GM12878 (cell line): Measurements from ENCODE around the gene MTFP1. TPM values are rescaled to one million over a fixed set of nuclear protein-coding genes. Genes with fewer than 3 reads are reported as not detected.

ENCODE experiments used
- ASH2L ChIP-seq: fragments of 300-600, 200-600 bp; sonication (generic); IDR thresholded peaks from 2 replicates; pipeline ENCODE4 v1.6.1; 2017; ENCODE audit warnings: low read depth, mild to moderate bottlenecking, borderline replicate concordance
- HDAC2 ChIP-seq: fragments of 200-600 bp; sonication (generic); IDR thresholded peaks from 2 replicates; pipeline ENCODE4 v1.6.1; 2017
- HDGF ChIP-seq: fragments of 450-650 bp; IDR thresholded peaks from 2 replicates; pipeline ENCODE4 v1.6.1; 2016; ENCODE audit warnings: antibody characterized with exemption
- IKZF2 ChIP-seq, 2 experiments: fragments of 450-650 bp; IDR thresholded peaks; 2 replicates each; pipeline ENCODE4 v1.6.1; 2017; ENCODE audit warnings: mild to moderate bottlenecking in 2 of 2, moderate library complexity in 2 of 2
- JUND ChIP-seq: IDR thresholded peaks from 2 replicates; pipeline ENCODE4 v1.6.1; 2012; ENCODE audit warnings: low read depth, mild to moderate bottlenecking, low read length, improper control_type of control experiment, moderate library complexity
- MAX ChIP-seq: IDR thresholded peaks from 2 replicates; pipeline ENCODE4 v1.6.1; 2012; ENCODE audit warnings: low read depth, low read length, improper control_type of control experiment
- MTA3 ChIP-seq: IDR thresholded peaks from 2 replicates; pipeline ENCODE4 v1.6.1; 2012; ENCODE audit warnings: low read length, inconsistent platforms, borderline replicate concordance
- MYB ChIP-seq: fragments of 150-350 bp; IDR thresholded peaks from 2 replicates; pipeline ENCODE4 v1.6.1; 2014; ENCODE audit warnings: mild to moderate bottlenecking, low read depth, low read length, borderline replicate concordance
- POLR2A ChIP-seq: IDR thresholded peaks from 2 replicates; pipeline ENCODE4 v1.6.1; 2011; ENCODE audit warnings: low read depth, mild to moderate bottlenecking, low read length
- SRF ChIP-seq, 2 experiments: IDR thresholded peaks; 2 replicates each; pipeline ENCODE4 v1.6.1; 2011; ENCODE audit warnings: low read depth in 2 of 2, low read length in 2 of 2, mild to moderate bottlenecking in 1 of 2, moderate library complexity in 1 of 2
- TCF3 ChIP-seq: IDR thresholded peaks from 2 replicates; pipeline ENCODE4 v1.6.1; 2012; ENCODE audit warnings: low read depth, mild to moderate bottlenecking, low read length, borderline replicate concordance; ENCODE audit not compliant: insufficient read depth
- WRNIP1 ChIP-seq: IDR thresholded peaks from 2 replicates; pipeline ENCODE4 v1.6.1; 2011; ENCODE audit warnings: low read depth, low read length, improper control_type of control experiment, borderline replicate concordance
- ZNF687 ChIP-seq: fragments of 450-650 bp; IDR thresholded peaks from 2 replicates; pipeline ENCODE4 v1.6.1; 2017; ENCODE audit warnings: mild to moderate bottlenecking, moderate library complexity
- ZZZ3 ChIP-seq: IDR thresholded peaks from 2 replicates; pipeline ENCODE4 v1.6.1; 2011; ENCODE audit warnings: low read depth; ENCODE audit not compliant: control insufficient read depth, insufficient read length
- polyA plus RNA-seq, 11 experiments: library from polyadenylated mRNA; depleted of rRNA in 4 of 11; unstranded in 6 of 11; stranded (reverse) in 5 of 11; fragments of >200 nt; fragmentation: Nextera tagmentation in 4 of 11; fragmentation: Illumina TruSeq in 1 of 11; extraction: Ambion mirVana in 4 of 11; extraction: Trizol in 1 of 11; gene quantifications; 1 replicate in 1 of 11; 2 replicates in 10 of 11; pipeline versions ENCODE4 v1.2.1 to v1.2.3, GENCODE V29; 2011 to 2016; ENCODE audit warnings: inconsistent platforms in 2 of 11, missing spikeins in 2 of 11, low read depth in 1 of 11
- total RNA-seq, 4 experiments: library from RNA; depleted of rRNA in 3 of 4; stranded (reverse); fragments of >200 nt in 3 of 4; fragmentation: Illumina TruSeq in 1 of 4; extraction: Trizol in 1 of 4; gene quantifications; 2 replicates each; pipeline versions ENCODE4 v1.2.1 to v1.2.3, GENCODE V29; 2013 to 2021
- TF ChIP-seq, protein P1 (sequence below): IDR thresholded peaks from 2 replicates; pipeline ENCODE4 v1.6.1; 2012; ENCODE audit warnings: low read length, inconsistent platforms
- TF ChIP-seq, protein P2 (sequence below): IDR thresholded peaks from 2 replicates; pipeline ENCODE4 v1.6.1; 2012; ENCODE audit warnings: low read depth, low read length, improper control_type of control experiment
- TF ChIP-seq, protein P3 (sequence below), 3 experiments: IDR thresholded peaks in 2 of 3; conservative IDR thresholded peaks in 1 of 3; 2 replicates each; pipeline ENCODE4 v1.5.1; 2011; ENCODE audit warnings: low read depth in 3 of 3, low read length in 3 of 3, mild to moderate bottlenecking in 3 of 3, control low read depth in 2 of 3, moderate library complexity in 2 of 3, inconsistent platforms in 1 of 3, mixed read lengths in 1 of 3; ENCODE audit not compliant: control insufficient read depth in 2 of 3, insufficient read depth in 1 of 3; ENCODE audit errors: extremely low read depth in 1 of 3
- TF ChIP-seq, protein P4 (sequence below): fragments of 450-650 bp; IDR thresholded peaks from 2 replicates; pipeline ENCODE4 v1.6.1; 2018; ENCODE audit warnings: borderline replicate concordance, mild to moderate bottlenecking; ENCODE audit not compliant: partially characterized antibody

The MTFP1 gene
- total and polyA plus RNA-seq, 10 of the 15 experiments (the other 5 are each of a cell fraction or from before 2014, with no cell fraction given) = 20.5 to 133 (median 59.8) TPM

DNA sequence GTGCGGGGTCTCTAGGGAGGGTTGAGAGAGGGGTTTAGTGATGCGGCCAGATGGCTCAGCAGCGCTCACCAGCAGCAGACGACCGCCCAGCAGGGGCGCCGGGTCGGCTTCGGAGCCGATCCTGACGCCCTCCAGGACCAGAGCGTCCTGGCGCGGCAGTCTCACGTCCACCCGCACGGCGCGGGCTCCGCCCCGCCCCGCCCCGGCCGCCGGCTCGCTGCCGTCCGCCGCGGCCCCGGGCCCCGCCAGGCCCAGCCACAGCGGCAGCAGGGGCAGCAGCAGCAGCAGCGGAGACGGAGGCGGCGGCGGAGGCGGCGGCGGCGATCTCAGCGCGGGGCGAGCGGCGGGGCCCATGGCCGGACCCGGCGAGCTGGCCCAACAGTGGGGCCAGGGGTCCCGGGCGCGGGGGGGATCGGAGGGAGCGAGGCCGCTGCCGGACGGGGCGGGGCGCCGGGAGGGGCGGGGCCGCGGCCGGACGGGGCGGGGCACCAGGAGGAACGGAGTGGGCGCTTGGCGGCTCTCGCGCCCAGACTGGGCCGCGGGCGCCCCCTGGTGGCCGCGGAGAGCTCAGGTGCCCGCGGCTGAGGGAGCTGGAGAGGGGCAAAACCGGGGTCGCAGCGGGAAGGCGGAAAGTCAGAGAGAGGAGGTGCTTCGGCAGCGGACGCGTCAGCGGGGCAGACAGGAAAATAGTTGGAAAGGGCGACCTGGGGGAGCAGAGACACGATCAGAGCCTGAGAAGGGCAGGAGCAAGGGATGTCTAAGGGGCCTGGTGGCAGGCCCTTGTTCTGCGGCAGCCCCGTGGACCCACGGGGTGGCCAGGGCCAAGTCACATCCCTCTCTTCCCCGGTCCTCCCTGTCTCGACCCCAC, 38.4 kb upstream of the MTFP1 start, which contains the start of gene RNF215 (continued):
- TF ChIP-seq ASH2L = no peak
- TF ChIP-seq JUND = 0 out of 2 replicates have a peak, but pooled peaks have one; percentile 7
- no peak for TF ChIP-seq MAX
- no peak for TF ChIP-seq HDAC2
- TF ChIP-seq MYB = no peak
- no peak for TF ChIP-seq TCF3
- TF ChIP-seq WRNIP1 = no peak
- TF ChIP-seq, protein P1, sequence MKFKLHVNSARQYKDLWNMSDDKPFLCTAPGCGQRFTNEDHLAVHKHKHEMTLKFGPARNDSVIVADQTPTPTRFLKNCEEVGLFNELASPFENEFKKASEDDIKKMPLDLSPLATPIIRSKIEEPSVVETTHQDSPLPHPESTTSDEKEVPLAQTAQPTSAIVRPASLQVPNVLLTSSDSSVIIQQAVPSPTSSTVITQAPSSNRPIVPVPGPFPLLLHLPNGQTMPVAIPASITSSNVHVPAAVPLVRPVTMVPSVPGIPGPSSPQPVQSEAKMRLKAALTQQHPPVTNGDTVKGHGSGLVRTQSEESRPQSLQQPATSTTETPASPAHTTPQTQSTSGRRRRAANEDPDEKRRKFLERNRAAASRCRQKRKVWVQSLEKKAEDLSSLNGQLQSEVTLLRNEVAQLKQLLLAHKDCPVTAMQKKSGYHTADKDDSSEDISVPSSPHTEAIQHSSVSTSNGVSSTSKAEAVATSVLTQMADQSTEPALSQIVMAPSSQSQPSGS = no peak
- TF ChIP-seq HDGF = no peak
- TF ChIP-seq, protein P2, sequence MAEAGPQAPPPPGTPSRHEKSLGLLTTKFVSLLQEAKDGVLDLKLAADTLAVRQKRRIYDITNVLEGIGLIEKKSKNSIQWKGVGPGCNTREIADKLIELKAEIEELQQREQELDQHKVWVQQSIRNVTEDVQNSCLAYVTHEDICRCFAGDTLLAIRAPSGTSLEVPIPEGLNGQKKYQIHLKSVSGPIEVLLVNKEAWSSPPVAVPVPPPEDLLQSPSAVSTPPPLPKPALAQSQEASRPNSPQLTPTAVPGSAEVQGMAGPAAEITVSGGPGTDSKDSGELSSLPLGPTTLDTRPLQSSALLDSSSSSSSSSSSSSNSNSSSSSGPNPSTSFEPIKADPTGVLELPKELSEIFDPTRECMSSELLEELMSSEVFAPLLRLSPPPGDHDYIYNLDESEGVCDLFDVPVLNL = no peak
- no peak for TF ChIP-seq ZNF687
- no peak; the same call in 1 of the 2 replicates for TF ChIP-seq POLR2A
- TF ChIP-seq, protein P3, sequence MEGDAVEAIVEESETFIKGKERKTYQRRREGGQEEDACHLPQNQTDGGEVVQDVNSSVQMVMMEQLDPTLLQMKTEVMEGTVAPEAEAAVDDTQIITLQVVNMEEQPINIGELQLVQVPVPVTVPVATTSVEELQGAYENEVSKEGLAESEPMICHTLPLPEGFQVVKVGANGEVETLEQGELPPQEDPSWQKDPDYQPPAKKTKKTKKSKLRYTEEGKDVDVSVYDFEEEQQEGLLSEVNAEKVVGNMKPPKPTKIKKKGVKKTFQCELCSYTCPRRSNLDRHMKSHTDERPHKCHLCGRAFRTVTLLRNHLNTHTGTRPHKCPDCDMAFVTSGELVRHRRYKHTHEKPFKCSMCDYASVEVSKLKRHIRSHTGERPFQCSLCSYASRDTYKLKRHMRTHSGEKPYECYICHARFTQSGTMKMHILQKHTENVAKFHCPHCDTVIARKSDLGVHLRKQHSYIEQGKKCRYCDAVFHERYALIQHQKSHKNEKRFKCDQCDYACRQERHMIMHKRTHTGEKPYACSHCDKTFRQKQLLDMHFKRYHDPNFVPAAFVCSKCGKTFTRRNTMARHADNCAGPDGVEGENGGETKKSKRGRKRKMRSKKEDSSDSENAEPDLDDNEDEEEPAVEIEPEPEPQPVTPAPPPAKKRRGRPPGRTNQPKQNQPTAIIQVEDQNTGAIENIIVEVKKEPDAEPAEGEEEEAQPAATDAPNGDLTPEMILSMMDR (IDR thresholded peaks at IDR 0.05 in 2 of 3, conservative IDR thresholded peaks at IDR 0.05 in 1 of 3; ENCODE audit: control insufficient read depth in 2 of 3, extremely low read depth in 1 of 3, insufficient read depth in 1 of 3, low read depth in 3 of 3, low read length in 3 of 3) = peak; percentile 76 to 86 (median 83)
- no peak for TF ChIP-seq IKZF2 (IDR thresholded peaks at IDR 0.05)
- TF ChIP-seq MTA3 = no peak
- TF ChIP-seq, protein P4, sequence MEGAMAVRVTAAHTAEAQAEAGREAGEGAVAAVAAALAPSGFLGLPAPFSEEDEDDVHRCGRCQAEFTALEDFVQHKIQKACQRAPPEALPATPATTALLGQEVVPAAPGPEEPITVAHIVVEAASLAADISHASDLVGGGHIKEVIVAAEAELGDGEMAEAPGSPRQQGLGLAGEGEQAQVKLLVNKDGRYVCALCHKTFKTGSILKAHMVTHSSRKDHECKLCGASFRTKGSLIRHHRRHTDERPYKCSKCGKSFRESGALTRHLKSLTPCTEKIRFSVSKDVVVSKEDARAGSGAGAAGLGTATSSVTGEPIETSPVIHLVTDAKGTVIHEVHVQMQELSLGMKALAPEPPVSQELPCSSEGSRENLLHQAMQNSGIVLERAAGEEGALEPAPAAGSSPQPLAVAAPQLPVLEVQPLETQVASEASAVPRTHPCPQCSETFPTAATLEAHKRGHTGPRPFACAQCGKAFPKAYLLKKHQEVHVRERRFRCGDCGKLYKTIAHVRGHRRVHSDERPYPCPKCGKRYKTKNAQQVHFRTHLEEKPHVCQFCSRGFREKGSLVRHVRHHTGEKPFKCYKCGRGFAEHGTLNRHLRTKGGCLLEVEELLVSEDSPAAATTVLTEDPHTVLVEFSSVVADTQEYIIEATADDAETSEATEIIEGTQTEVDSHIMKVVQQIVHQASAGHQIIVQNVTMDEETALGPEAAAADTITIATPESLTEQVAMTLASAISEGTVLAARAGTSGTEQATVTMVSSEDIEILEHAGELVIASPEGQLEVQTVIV = no peak
- TF ChIP-seq ZZZ3 = no peak
- no peak for TF ChIP-seq SRF (IDR thresholded peaks at IDR 0.05; ENCODE audit: low read depth in 2 of 2, low read length in 2 of 2)
